HepG2 (cell line): ENCODE data around the gene MCM3AP. TPM values are rescaled to one million over a fixed set of nuclear protein-coding genes. Genes with fewer than 3 reads are reported as not detected.
A peak's percentile ranks its signal among the peaks of the same experiment; 100 is the strongest.

Experiments used
- BATF2 ChIP-seq: sonication (generic); formaldehyde crosslinking; IDR thresholded peaks from 2 replicates; pipeline ENCODE4 v1.8.0; 2022; ENCODE audit warnings: mild to moderate bottlenecking, missing genetic modification reagents, moderate library complexity
- GTF2F1 ChIP-seq: fragments of 150-350 bp; IDR thresholded peaks from 2 replicates; pipeline ENCODE4 v1.6.1; 2014; ENCODE audit warnings: low read length
- HNRNPLL ChIP-seq: fragments of 200-400 bp; formaldehyde crosslinking; IDR thresholded peaks from 2 replicates; pipeline ENCODE4 v1.6.1; 2017; ENCODE audit warnings: mild to moderate bottlenecking, low read depth, low read length; ENCODE audit not compliant: poor library complexity, severe bottlenecking
- MBNL3 ChIP-seq: fragments of 250-450 bp; sonication (Bioruptor Pico); conservative IDR thresholded peaks from 2 replicates; pipeline ENCODE4 v1.8.0; 2022; ENCODE audit warnings: mild to moderate bottlenecking, inconsistent platforms
- NR2C2 ChIP-seq: sonication (generic); formaldehyde crosslinking; IDR thresholded peaks from 2 replicates; pipeline ENCODE4 v1.4.0; 2020; ENCODE audit warnings: missing genetic modification reagents, mild to moderate bottlenecking, moderate library complexity, borderline replicate concordance
- PAWR ChIP-seq: sonication (generic); formaldehyde crosslinking; IDR thresholded peaks from 2 replicates; pipeline ENCODE4 v1.4.0; 2020; ENCODE audit warnings: missing genetic modification reagents, mild to moderate bottlenecking, borderline replicate concordance
- PHB2 ChIP-seq: fragments of 450-650 bp; IDR thresholded peaks from 2 replicates; pipeline ENCODE4 v1.6.1; 2018; ENCODE audit not compliant: partially characterized antibody
- PHF5A ChIP-seq: IDR thresholded peaks from one replicate; pipeline ENCODE4 v1.6.1; 2018; ENCODE audit warnings: low read depth, missing genetic modification reagents; ENCODE audit not compliant: unreplicated experiment
- RXRA ChIP-seq: sonication (generic); formaldehyde crosslinking; IDR thresholded peaks from 2 replicates; pipeline ENCODE4 v1.5.1; 2020; ENCODE audit warnings: missing genetic modification reagents
- SMAD9 ChIP-seq: sonication (generic); formaldehyde crosslinking; IDR thresholded peaks from 2 replicates; pipeline ENCODE4 v1.5.1; 2020; ENCODE audit warnings: mild to moderate bottlenecking, missing genetic modification reagents
- SOX13 ChIP-seq, 3 experiments: fragments of 450-650 bp in 1 of 3; sonication (generic) in 1 of 3; formaldehyde crosslinking in 1 of 3; IDR thresholded peaks in 2 of 3; conservative IDR thresholded peaks in 1 of 3; 2 replicates each; pipeline versions ENCODE4 v1.5.0 to v1.6.1; 2016 to 2020; ENCODE audit warnings: antibody characterized with exemption in 1 of 3, mild to moderate bottlenecking in 1 of 3, missing compliant biosample characterization in 1 of 3, missing genetic modification reagents in 1 of 3, moderate library complexity in 1 of 3
- SRSF1 ChIP-seq: fragments of 200-400 bp; formaldehyde crosslinking; optimal IDR thresholded peaks from 2 replicates; pipeline ENCODE3; 2017; ENCODE audit warnings: mild to moderate bottlenecking, low read depth, low read length, moderate library complexity
- SRY ChIP-seq: sonication (generic); formaldehyde crosslinking; IDR thresholded peaks from 2 replicates; pipeline ENCODE4 v1.8.0; 2022; ENCODE audit warnings: mild to moderate bottlenecking, missing genetic modification reagents
- ZFP37 ChIP-seq: sonication (generic); formaldehyde crosslinking; IDR thresholded peaks from 2 replicates; pipeline ENCODE4 v1.4.0; 2020; ENCODE audit warnings: missing genetic modification reagents, borderline replicate concordance
- ZNF383 ChIP-seq: sonication (generic); formaldehyde crosslinking; IDR thresholded peaks from 2 replicates; pipeline ENCODE4 v1.4.0; 2020; ENCODE audit warnings: missing genetic modification reagents, mild to moderate bottlenecking, borderline replicate concordance
- ZNF510 ChIP-seq: sonication (generic); formaldehyde crosslinking; IDR thresholded peaks from 2 replicates; pipeline ENCODE4 v1.4.0; 2020; ENCODE audit warnings: low read depth, mild to moderate bottlenecking, missing genetic modification reagents
- ZNF672 ChIP-seq: sonication (generic); formaldehyde crosslinking; IDR thresholded peaks from 2 replicates; pipeline ENCODE4 v1.8.1; 2022; ENCODE audit warnings: missing genetic modification reagents
- polyA plus RNA-seq, 8 experiments: library from polyadenylated mRNA; depleted of rRNA in 3 of 8; stranded (reverse) in 7 of 8; unstranded in 1 of 8; fragments of >200 nt; fragmentation: Illumina TruSeq in 4 of 8; extraction: Trizol in 4 of 8; gene quantifications; 2 replicates each; pipeline versions ENCODE4 v1.2.1 to v1.2.3, GENCODE V29; 2011 to 2016; ENCODE audit warnings: low read depth in 4 of 8, missing spikeins in 1 of 8, mixed read lengths in 1 of 8; ENCODE audit not compliant: insufficient read depth in 1 of 8
- total RNA-seq, 5 experiments: library from RNA; depleted of rRNA; stranded (reverse); fragments of >200 nt; fragmentation: Illumina TruSeq; extraction: Trizol; gene quantifications; 2 replicates each; pipeline ENCODE4 v1.2.3, GENCODE V29; 2016; ENCODE audit warnings: low read depth in 1 of 5
- TF ChIP-seq, protein P1 (sequence below): sonication (generic); formaldehyde crosslinking; IDR thresholded peaks from 2 replicates; pipeline ENCODE4 v1.9.0; 2021; ENCODE audit warnings: mild to moderate bottlenecking, missing genetic modification reagents
- TF ChIP-seq, protein P2 (sequence below): fragments of 450-650 bp; IDR thresholded peaks from 2 replicates; pipeline ENCODE4 v1.6.1; 2016
- TF ChIP-seq, protein P3 (sequence below): sonication (generic); formaldehyde crosslinking; IDR thresholded peaks from 2 replicates; pipeline ENCODE4 v1.4.0; 2020; ENCODE audit warnings: missing genetic modification reagents, low read depth, mild to moderate bottlenecking, borderline replicate concordance

MCM3AP gene
- total and polyA plus RNA-seq, 2 of the 13 experiments (the other 11 are each of a cell fraction or from before 2014, with no cell fraction given), result 27.0 to 54.7 TPM

DNA sequence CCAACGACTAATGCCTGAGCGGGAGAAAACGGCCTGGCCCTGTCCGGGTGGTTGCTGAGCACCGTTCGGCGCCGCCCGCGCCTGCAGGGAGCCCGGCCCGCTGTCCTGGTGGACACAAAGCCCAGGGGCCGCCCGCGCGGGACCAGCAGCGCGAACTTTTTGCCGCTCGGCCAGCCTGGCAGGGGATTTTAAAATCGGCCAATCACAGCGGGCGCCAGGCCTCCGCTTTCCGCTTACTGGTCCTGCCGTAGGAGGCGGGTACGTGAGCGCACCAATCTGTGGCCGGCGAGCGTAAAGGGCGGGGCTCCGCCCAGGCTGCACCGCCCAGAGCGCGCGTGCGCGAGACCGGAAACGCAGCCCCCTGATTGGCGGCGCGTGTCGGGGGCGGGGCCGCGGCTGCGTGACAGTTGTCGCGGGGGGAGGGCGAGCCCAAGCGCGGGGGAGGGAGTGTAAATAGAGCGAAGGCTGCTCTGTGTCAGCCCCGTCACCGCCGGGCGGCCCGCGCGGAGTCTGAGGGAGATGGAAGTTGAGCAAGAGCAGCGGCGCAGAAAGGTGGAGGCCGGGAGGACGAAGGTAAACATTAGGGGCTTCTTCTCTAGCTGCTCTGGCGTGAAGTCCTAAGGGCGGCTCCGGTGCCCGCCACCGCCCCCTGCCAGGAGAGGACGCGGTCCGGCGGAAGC, 38.4 kb upstream of the MCM3AP start, which contains the start of the genes C21orf58 and PCNT (continued):
- TF ChIP-seq, protein P1, sequence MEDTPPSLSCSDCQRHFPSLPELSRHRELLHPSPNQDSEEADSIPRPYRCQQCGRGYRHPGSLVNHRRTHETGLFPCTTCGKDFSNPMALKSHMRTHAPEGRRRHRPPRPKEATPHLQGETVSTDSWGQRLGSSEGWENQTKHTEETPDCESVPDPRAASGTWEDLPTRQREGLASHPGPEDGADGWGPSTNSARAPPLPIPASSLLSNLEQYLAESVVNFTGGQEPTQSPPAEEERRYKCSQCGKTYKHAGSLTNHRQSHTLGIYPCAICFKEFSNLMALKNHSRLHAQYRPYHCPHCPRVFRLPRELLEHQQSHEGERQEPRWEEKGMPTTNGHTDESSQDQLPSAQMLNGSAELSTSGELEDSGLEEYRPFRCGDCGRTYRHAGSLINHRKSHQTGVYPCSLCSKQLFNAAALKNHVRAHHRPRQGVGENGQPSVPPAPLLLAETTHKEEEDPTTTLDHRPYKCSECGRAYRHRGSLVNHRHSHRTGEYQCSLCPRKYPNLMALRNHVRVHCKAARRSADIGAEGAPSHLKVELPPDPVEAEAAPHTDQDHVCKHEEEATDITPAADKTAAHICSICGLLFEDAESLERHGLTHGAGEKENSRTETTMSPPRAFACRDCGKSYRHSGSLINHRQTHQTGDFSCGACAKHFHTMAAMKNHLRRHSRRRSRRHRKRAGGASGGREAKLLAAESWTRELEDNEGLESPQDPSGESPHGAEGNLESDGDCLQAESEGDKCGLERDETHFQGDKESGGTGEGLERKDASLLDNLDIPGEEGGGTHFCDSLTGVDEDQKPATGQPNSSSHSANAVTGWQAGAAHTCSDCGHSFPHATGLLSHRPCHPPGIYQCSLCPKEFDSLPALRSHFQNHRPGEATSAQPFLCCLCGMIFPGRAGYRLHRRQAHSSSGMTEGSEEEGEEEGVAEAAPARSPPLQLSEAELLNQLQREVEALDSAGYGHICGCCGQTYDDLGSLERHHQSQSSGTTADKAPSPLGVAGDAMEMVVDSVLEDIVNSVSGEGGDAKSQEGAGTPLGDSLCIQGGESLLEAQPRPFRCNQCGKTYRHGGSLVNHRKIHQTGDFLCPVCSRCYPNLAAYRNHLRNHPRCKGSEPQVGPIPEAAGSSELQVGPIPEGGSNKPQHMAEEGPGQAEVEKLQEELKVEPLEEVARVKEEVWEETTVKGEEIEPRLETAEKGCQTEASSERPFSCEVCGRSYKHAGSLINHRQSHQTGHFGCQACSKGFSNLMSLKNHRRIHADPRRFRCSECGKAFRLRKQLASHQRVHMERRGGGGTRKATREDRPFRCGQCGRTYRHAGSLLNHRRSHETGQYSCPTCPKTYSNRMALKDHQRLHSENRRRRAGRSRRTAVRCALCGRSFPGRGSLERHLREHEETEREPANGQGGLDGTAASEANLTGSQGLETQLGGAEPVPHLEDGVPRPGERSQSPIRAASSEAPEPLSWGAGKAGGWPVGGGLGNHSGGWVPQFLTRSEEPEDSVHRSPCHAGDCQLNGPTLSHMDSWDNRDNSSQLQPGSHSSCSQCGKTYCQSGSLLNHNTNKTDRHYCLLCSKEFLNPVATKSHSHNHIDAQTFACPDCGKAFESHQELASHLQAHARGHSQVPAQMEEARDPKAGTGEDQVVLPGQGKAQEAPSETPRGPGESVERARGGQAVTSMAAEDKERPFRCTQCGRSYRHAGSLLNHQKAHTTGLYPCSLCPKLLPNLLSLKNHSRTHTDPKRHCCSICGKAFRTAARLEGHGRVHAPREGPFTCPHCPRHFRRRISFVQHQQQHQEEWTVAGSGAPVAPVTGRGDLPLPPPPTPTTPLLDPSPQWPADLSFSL (CRISPR knock-in tag), result no peak
- no peak for TF ChIP-seq MBNL3
- TF ChIP-seq SRSF1, result peak; percentile 84
- 0 out of 2 replicates have a peak, but pooled peaks have one; percentile 53 for TF ChIP-seq BATF2 (CRISPR knock-in tag)
- TF ChIP-seq ZNF510, result no peak
- no peak for TF ChIP-seq ZNF383 (CRISPR knock-in tag)
- peak; percentile 16 for TF ChIP-seq RXRA
- no peak for TF ChIP-seq ZNF672
- TF ChIP-seq NR2C2 (CRISPR knock-in tag), result no peak
- TF ChIP-seq PAWR (CRISPR knock-in tag), result no peak
- TF ChIP-seq GTF2F1, result no peak
- TF ChIP-seq, protein P2, sequence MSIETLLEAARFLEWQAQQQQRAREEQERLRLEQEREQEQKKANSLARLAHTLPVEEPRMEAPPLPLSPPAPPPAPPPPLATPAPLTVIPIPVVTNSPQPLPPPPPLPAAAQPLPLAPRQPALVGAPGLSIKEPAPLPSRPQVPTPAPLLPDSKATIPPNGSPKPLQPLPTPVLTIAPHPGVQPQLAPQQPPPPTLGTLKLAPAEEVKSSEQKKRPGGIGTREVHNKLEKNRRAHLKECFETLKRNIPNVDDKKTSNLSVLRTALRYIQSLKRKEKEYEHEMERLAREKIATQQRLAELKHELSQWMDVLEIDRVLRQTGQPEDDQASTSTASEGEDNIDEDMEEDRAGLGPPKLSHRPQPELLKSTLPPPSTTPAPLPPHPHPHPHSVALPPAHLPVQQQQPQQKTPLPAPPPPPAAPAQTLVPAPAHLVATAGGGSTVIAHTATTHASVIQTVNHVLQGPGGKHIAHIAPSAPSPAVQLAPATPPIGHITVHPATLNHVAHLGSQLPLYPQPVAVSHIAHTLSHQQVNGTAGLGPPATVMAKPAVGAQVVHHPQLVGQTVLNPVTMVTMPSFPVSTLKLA, result peak; percentile 79
- TF ChIP-seq SRY (CRISPR knock-in tag), result peak; percentile 71; the same call in 1 of the 2 replicates
- TF ChIP-seq SMAD9, result no peak
- peak; percentile 68 for TF ChIP-seq HNRNPLL
- no peak for TF ChIP-seq ZFP37
- no peak for TF ChIP-seq PHF5A
- TF ChIP-seq, protein P3, sequence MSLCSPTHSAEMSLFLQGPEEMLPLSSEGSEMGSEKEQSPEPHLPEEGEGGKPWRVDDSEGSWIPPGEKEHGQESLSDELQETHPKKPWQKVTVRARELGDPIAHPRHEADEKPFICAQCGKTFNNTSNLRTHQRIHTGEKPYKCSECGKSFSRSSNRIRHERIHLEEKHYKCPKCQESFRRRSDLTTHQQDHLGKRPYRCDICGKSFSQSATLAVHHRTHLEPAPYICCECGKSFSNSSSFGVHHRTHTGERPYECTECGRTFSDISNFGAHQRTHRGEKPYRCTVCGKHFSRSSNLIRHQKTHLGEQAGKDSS (CRISPR knock-in tag), result no peak
- TF ChIP-seq PHB2, result no peak
- TF ChIP-seq SOX13 (IDR thresholded peaks at IDR 0.05), result no peak
- no peak for TF ChIP-seq SOX13 (CRISPR knock-in tag; conservative IDR thresholded peaks at IDR 0.05 in 1 of 2, IDR thresholded peaks at IDR 0.05 in 1 of 2)
